Kidney (tissue), 14 donors: ENCODE data around the gene YPEL1. TPM values are rescaled to one million over a fixed set of nuclear protein-coding genes. Genes with fewer than 3 reads are reported as not detected.

Experiments used
- DNase-seq, 5 donors: peaks; one replicate each; pipeline ENCODE4 v3.0.0-alpha.2; 2013 to 2020
- FAIRE-seq: peaks from 2 replicates; lab custom pipeline; 2012; peaks lifted over from hg19 to GRCh38; lab: Jason Lieb, UNC
- H3K27ac ChIP-seq, 2 donors: one replicate each; pipeline ENCODE4 v1.7.0; 2013; ENCODE audit warnings: low read depth in 2 of 2, low read length in 2 of 2, inconsistent platforms in 1 of 2
- H3K27me3 ChIP-seq: one replicate; pipeline ENCODE4 v1.7.1; 2013; ENCODE audit warnings: low read length, inconsistent platforms; ENCODE audit not compliant: control insufficient read depth, insufficient read depth
- H3K36me3 ChIP-seq, 3 donors: one replicate each; pipeline versions ENCODE4 v1.7.0 to v1.7.1; 2013; ENCODE audit warnings: low read length in 3 of 3, control low read depth in 1 of 3, inconsistent platforms in 1 of 3; ENCODE audit not compliant: insufficient read depth in 3 of 3, control insufficient read depth in 2 of 3
- H3K4me1 ChIP-seq, 3 donors: one replicate each; pipeline versions ENCODE4 v1.7.0 to v1.7.1; 2013; ENCODE audit warnings: low read length in 3 of 3, inconsistent platforms in 1 of 3, low read depth in 1 of 3; ENCODE audit not compliant: control insufficient read depth in 2 of 3, insufficient read depth in 2 of 3
- H3K4me3 ChIP-seq, 3 donors: one replicate each; pipeline versions ENCODE4 v1.7.0 to v1.8.1; 2013; ENCODE audit warnings: low read length in 3 of 3, control low read depth in 1 of 3, inconsistent platforms in 1 of 3
- H3K9ac ChIP-seq, 3 donors: one replicate each; pipeline versions ENCODE4 v1.7.0 to v1.7.1; 2013; ENCODE audit warnings: low read length in 3 of 3, control low read depth in 1 of 3, inconsistent platforms in 1 of 3
- H3K9me3 ChIP-seq, 3 donors: one replicate each; pipeline versions ENCODE4 v1.7.0 to v1.7.1; 2013; ENCODE audit warnings: low read length in 3 of 3, control low read depth in 1 of 3, inconsistent platforms in 1 of 3; ENCODE audit not compliant: control insufficient read depth in 2 of 3, insufficient read depth in 1 of 3
- CTCF ChIP-seq: IDR thresholded peaks from 3 replicates; pipeline ENCODE4 v1.5.1; 2012; ENCODE audit warnings: mild to moderate bottlenecking, moderate library complexity, borderline replicate concordance; ENCODE audit not compliant: insufficient read depth; ENCODE audit errors: extremely low read depth
- intact Hi-C: fragments of 100-400 bp; cut with DNase I; formaldehyde crosslinking; loops from one replicate; pipeline ENCODE4 v1.11.1; 2022
- polyA plus RNA-seq: library from polyadenylated mRNA; stranded (reverse); fragments of 350-450 nt; fragmentation: Illumina TruSeq; extraction: RNeasy Lipid Tissue Mini Kit (QIAGEN cat#74804); gene quantifications from one replicate; pipeline ENCODE4 v1.2.3, GENCODE V29; 2014; ENCODE audit warnings: low read depth, low replicate concordance; ENCODE audit not compliant: insufficient read depth
- total RNA-seq: library from RNA; stranded (reverse); fragmentation: NEBNext Ultra II Directional; extraction: Animal tissue kit (Norgen Biotek cat#: 25700); gene quantifications from one replicate; pipeline ENCODE4 v1.2.1, GENCODE V29; 2021
- donor health status: control.
- donor health status: control.
- donor health status: control.
- donor health status: control.
- donor health status: control.
- donor health status: DM: yes; HTN: yes; CAD: no.
- donor health status: Normal renal cell carcinoma (clear cell type).

YPEL1 gene
- total and polyA plus RNA-seq, 2 donors from 2014 or later = 2.2 to 6.1 TPM

- H3K4me3 ChIP-seq = no peak overlapping the region
- H3K9ac ChIP-seq = no peak overlapping the region
- intact Hi-C loops = no loop called here
- H3K27ac ChIP-seq = no peak overlapping the region
- peaks cover 0 to 7% (median under 1%) of the 10 kb centered on the region in 3 donors for H3K36me3 ChIP-seq
- H3K9me3 ChIP-seq = no peaks in the 10 kb centered on the region
- peaks cover 0 to 12% (median 9%) of the 10 kb centered on the region in 3 donors for H3K4me1 ChIP-seq
- no peak for TF ChIP-seq CTCF
- DNase-seq (no peak), FAIRE-seq (no peak)
- H3K27me3 ChIP-seq = no peaks in the 10 kb centered on the region
These were observed 33.5 kb downstream of the YPEL1 start for GRCh38 chr22:21702094-21702493.

- peaks cover 0 to 13% (median 5%) of the 10 kb centered on the region in 3 donors for H3K36me3 ChIP-seq
These were observed 34.1 kb downstream of the YPEL1 start for GRCh38 chr22:21701384-21701971.

GRCh38 chr22:21700822-21701221 lies 34.8 kb downstream of the YPEL1 start:
- no peak overlapping the region for H3K4me3 ChIP-seq
- intact Hi-C loops = no loop called here
- FAIRE-seq (no peak), DNase-seq (no peak)
- TF ChIP-seq CTCF = no peak
- H3K9me3 ChIP-seq = no peaks in the 10 kb centered on the region
- H3K27ac ChIP-seq = no peak overlapping the region
- H3K4me1 ChIP-seq = peaks cover 0 to 12% (median 9%) of the 10 kb centered on the region in 3 donors
- H3K9ac ChIP-seq = no peak overlapping the region
- no peaks in the 10 kb centered on the region for H3K27me3 ChIP-seq
- peaks cover 0 to 20% (median 5%) of the 10 kb centered on the region in 3 donors for H3K36me3 ChIP-seq

More at GRCh38 chr22:21701384-21701971, 34.1 kb downstream of the YPEL1 start:
- Histone ChIP-seq H3K9me3 (no peaks in the 10 kb centered on the region), H3K27ac (no peak overlapping the region), H3K27me3 (no peaks in the 10 kb centered on the region), H3K4me1 (peaks cover 0 to 12% (median 9%) of the 10 kb centered on the region in 3 donors), H3K9ac (no peak overlapping the region), H3K4me3 (no peak overlapping the region)
- DNase-seq (no peak), FAIRE-seq (no peak)
- intact Hi-C loops = no loop called here
- TF ChIP-seq CTCF = no peak
